HG03280 (cell line): Measurements from ENCODE around the gene ARHGEF28.

Experiments used
- ATAC-seq: cut with Tn5 transposase; IDR thresholded peaks from one replicate; pipeline ENCODE4 v1.9.1; 2021; ENCODE audit warnings: mild to moderate bottlenecking, moderate library complexity; ENCODE audit not compliant: unreplicated experiment

The ARHGEF28 gene

DNA sequence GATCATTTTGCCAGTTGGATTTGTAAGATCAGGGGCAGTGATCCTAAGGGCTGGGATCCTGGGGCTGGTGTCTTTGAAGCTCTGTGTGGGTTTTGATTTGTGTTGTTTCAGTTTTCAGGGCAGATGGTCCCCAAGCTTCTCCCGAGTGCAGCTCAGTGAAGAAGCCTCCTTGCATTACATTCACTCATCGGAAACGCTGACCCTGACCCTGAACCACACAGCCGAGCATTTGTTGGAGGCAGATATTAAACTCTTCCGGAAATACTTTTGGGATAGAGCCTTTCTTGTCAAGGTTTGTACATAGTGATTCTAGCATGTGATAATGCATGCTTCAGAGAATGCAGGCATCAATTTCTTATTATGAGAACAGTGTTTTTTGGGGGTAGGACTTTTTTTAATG, 150.4 kb downstream of the ARHGEF28 start:
- no peak for ATAC-seq

DNA sequence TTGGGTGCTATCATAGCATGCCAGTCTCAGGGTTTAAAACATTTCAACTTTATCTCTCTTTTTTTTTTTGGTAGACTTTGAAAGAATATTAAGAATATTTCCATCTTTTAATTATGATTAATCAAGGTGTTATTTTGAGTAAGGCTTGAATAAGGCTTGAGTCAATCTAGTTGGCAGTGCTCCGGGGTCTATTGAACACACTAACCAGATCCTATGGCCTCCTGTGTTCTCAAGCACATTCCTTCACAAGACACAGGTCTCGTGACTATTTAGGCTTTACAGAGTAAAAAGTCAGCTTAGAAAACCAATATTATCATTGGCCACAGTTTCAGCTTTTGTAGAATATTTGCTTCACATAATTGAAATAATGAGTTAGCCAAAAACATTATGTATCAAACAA, 151.2 kb downstream of the ARHGEF28 start:
- ATAC-seq: no peak

DNA sequence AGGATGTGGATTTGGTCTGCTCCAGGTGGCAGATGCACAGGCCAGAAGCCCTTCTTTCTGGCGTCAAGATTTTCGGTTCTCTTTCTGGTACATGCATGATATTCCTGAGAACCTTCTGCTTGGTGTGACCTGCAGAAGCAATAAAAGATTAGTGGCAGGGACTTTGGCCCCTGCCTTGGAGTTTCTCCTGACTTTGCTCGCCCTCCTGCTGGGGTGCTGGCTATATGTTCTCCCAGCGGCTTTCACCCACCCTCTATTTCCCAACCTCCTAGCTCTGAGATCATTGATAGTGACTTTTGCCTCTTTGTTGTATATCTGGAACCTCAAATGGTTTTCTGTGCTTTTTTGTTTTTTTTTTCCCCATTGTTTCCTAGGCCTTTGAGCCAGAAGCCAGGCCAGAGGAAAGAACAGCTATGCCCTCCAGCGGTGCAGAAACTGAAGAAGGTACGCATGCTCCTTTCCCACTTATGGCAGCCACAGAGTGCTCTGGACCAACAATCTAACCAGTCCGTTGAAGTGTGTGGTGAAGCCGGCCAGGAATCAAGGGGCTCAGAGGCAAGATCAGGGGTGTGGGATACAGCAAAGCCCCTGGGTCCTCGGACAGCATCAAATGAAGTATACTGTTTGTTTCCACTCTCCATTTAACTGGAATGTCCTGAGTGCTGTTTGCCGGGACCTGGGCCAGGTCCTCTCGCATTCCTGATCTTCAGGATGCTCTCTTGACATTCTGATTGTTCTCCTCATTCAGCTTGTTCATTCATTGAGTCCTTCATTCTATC, 154.5 kb downstream of the ARHGEF28 start:
- no peak for ATAC-seq

DNA sequence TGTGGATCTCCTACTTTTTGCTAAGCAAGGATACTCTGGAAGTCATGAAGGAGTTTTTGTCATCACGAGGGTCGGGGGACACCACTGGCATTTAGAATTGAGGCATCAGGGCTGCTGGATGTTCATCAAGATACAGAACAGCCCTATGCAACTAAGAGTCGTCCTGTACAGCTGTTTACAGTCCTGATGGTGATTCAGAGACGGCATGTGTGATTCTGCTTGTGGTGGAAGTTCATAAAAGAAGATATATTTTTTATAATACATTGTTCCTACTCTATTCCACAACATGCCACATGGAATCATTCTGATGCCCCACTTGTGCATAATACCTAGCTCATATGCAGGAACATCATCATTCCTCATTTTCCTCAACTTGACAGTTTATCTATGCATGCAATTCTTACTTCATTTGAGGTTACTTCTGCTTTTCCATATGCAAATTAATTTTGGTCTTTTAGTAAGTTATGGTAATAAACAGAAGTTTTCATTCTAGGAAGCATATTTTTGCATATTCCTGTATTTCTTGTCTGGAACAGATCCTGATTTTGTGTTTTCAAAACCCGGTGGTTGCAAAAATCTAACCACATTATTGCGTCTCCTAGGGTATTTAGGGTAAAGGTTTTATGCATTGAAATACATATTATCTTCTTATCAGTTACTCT, 155.2 kb downstream of the ARHGEF28 start:
- ATAC-seq: no peak

DNA sequence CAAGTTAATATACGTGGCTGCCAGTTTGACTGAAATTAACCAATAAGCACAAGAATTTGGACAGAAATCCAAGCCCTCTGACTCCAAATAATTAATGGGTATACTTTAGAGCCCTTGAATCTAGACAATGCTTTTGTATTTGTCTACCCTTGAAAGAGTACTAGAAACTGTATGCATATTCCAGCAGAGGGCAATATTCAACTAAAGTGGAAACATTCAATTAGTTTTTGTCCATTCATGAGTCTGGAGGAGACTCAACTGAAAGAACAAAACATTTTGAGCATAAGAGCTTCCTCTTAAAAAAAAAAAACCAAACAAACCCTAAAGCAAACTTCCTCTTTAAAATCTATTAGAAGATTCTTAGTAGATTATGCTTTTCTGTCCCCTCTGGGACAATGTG, 157.8 kb downstream of the ARHGEF28 start:
- no peak for ATAC-seq

DNA sequence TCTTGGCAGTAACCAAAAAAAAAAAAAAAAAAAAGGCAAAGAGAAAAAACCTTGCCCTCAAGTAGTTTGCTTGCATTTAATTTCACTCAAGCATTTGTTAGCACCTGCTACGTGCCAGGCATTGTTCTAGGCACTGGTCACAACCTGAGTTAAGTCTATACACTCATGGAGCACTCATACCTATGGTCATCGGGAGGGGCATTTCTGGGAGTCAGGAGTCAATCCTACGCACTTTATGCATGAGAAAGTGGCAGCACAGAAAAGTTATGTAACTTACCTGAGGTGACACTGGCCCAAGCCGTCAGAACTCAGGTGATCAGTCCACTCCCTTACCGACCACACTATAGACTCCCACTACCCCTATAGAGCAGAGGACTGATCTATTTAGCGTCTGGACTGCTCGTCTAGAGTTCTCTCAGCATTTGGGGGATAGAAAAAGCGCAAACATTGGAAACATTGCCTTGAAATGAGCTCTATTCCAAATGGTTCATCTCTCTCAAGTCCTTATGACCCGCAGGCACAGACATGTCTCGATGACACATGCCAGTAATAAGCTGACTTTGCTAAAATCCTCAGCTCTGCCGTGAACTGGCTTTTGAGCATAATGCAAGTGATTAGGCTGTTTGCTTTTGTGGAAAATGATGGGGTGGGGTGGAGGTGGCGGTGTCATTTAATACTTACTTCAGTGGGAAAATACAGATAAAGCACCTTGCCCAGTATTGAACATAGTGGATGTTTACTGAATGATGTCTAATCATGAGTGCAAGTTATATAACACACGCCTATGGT, 160.2 kb downstream of the ARHGEF28 start:
- no peak for ATAC-seq

DNA sequence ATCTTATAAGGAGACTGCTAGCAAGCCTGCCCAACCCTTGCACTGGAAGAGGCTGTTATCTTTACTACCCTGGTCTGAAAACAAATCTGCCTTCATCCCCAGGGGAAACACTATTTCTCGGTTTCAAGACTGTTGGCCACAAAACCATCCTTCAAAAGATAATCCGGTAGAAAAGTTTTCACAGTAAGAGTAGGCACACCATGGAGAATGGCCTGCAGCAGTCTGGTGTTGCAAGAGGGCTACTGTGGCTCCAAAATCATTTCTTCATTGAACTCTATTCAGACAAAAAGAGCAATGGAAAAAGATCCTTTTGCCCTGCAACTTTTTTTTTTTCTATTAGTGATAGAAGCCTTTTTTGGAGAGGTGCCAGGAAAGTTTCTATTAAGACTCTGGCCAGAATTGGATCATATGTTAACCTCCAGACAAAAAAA, 163.9 kb downstream of the ARHGEF28 start:
- no peak for ATAC-seq

DNA sequence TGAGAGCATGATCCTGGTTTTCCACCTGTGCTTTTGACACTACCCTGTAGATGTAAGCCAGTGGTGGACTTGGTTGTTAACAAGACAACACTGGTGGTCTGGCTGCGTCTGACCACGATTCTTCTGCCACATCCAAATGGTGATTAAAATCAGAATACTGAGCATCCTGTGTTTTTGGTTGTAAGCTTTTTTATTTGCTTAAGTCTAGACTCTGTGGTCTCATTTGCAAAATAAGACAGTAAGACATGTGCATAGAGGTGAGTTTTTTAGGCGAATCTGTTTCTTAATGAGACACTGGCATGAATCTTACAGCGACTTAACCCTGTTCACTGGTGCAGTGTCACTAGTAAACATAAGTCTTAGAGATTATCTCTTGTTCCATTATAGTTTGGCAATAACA, 165.4 kb downstream of the ARHGEF28 start:
- no peak for ATAC-seq

DNA sequence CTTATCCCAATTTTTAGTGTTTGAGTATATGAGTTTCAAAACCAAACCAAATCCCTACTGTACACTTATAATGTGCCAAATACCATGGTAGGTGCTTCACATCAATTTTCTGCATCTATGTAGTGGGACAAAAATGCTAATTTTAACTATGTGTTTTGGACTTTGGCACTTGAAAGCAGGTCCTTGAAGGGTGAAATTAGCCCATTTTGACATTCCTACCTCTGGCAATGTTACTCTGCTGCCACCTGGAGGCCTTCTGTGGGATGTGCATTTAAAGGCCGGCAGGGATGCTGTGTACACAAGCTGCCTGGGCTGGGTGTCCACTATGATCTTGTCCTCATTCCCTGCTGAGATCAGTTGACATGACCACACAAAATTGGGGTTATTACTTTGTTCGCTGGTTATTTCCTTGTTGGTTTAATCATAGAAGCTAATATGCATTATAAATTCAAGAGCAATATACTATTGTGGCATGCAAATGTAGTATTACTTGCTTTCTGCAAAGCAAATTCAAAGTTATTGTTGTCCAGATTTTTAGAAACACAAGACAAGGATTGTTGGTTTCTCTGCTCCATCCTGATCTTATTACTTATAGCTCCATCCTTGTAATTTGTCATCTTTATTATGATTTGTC, 166.8 kb downstream of the ARHGEF28 start:
- no peak for ATAC-seq

DNA sequence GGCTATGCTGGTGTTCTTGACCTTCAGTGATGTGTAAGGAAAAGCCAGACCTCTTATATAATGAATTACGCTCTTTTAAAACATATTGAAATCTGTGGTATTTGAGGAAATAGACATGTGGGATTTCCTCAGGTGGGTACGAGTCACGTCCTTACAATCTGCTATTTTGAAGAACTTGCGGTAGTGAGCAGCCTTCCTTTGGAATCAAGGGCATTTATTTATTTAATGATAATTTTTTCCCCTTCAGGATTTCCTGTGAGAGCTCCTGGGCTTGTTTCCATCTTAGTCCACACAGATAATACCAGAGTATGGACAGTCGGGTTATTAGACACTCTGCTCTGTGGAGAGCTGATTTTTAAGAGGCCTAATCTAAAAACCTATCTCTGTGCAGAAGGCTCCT, 167.9 kb downstream of the ARHGEF28 start:
- no peak for ATAC-seq

DNA sequence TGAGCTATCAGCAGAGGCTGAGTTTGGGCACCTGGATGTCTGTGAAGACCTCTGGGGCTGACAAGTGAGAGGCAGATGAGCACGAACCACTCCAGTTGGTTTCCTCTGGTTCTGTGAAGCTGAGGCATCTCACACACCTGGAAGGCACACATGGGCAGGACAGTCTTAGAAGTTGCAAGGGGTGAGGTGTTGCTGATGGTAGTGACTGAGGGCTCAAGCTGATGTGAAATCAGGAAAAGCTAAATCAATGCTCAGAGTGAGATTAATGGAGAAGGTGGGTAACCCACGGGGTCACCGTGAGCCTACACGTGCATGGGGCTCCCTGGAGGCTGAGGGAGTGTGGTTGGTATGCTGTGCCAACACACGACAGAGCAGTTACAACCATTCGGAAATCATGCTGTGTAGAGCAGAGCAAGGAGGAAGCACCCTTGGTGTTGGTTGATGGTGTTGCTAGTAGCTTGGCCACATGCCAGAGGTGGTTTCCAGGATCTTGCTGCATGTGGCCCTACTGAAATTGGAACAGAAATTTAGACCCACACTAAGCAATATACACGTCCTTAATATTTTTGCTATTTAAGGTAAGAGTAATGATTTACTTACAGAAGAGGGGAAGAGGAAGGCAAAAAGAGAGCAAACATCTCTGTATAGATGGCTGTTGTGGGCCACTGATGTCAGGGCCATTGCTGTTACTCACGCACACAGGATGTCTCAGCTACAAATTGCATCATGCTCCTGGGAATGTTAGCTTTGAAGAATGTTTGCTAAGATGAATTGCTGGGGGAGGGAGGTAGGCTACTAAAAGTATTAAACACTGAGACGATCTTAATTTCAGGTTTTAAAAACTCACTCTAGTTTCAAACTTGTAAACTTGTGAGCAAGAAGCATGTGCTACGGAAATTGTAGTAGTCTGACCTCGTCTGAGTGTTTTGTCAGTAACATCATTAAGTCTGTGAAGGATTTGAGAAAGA, 170.5 kb downstream of the ARHGEF28 start:
- ATAC-seq: no peak

DNA sequence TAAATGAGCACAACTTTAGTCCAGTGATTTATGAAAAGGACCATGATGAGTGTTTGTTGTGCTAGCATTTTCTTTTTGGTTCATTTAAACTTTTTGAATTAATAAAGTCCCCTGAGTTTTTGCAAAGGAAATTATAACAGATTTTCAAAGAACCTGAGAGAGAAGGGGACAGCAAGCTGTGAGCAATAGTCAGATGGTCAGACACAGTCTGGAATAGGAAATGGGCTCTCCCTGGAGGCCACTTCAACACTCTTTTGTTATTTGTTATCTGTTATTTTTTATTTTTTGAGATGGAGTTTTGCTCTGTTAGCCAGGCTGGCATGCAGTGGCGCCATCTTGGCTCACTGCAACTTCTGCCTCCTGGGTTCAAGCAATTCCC, 171.1 kb downstream of the ARHGEF28 start:
- ATAC-seq: no peak

DNA sequence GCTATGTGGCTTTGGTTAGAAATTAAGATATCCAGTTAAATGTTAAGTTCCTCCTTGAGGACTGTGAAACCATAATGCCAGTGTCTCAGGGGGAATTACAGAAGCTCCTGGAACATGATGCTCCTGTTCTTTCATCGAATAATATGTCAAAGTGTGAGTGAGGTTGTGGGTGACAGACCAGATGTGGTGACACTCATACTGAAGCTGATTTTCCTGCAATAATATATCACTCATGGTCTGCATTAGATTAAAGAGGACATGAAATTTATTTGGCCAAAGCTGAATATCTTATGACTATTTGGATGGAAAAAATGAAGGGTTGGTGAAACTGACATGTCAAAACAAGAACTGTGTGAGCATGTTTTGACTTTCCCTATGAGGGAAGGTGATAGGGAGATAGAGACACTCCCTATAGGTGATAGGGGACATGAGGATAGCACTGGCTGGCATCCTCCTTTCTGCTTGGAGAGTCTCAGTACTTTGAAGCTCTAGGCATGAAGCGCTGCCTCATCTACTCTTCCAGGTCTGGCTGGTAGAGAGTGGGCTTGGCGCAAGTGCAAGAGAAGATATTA, 173.5 kb downstream of the ARHGEF28 start:
- no peak for ATAC-seq

DNA sequence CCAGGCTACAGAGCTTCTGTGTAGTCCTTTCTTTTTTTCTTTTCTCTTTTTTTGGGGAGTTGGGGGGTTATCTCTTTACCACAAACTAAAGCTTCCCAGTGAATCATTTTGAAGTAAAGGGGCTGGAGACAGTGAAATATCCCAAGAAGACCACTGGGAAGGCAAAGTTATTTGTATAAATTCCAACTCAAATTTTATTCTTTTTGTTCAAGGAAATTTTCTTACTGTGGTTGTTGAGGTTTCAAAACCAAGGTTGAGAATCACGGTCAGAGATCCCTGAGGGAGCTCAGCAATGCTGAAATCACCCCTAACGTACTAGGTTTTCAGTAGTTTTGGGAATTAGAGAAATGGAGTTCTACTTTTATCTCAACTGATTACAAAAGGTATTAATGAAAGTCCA, 175.7 kb downstream of the ARHGEF28 start:
- ATAC-seq: no peak

DNA sequence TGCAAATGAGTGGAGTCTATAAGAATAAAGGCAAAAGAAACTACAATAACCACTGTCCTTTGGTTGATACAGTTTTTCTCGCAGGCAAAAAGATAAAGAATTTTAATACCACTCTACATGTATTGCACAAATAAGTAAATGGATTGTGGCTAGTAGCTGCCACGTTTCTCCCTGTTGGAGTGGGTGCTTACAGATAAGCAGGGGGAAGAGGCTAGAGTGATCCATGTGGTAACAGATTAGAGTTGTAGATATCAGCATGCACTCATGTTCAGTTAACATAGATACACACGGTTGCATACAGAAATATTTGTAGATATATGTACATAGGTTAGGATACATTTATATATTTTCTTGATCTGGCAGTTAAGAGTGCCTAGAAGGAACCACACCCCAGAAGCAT, 179.5 kb downstream of the ARHGEF28 start:
- no peak for ATAC-seq

DNA sequence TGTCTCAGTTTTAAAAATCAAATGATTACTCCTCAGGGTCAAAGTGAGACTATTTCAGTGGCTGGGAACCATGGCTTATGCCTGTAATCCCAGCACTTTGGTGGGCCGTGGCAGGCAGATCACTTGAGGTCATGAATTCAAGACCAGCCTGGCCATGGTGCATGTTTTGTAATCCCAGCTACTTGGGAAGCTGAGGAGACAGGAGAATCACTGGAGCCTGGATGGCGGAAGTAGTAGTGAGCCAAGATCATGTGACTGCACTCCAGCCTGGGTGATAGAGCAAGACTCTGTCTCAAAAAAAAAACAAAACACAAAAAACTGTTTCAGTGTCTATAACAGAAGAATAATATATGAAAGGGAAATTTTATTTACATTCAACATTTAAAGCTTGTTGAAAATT, 182.9 kb downstream of the ARHGEF28 start:
- ATAC-seq: no peak

DNA sequence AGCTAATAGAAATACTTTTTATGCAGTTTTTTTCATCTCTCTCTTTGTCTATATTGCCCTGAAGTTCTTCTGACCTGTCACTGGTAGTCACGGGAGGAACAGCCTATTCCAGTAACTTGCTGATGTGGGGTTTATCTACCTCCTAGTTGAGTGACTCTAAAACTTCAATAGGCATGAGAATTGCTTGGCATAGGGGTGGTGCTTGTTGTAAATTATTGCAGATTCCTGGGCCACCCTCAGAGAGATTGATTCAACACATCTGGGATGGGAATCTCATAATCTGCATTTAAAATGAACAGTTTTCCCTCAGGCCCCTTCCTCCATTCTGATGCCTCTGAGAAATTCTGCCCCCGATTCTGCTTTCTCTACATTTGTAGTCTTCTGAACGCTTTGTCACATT, 184.4 kb downstream of the ARHGEF28 start:
- ATAC-seq: no peak

DNA sequence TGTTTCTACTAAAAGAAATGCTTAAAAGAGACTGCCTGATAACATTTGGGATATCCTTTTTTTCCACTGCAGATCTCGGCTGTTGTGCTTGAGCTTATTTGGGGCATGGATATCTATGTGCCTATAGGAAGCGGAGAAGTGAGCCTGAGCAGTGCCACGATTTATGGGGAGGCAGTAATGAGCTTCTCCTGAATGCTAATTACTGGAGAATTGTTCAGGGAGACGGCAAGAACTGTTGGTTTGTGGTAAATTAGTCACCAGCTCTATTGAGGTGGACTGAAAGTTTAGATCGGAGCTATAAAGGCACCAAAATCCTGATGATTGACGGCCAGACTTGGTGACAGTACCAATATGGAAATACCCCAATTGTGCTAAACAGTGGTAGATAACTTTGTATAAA, 186.5 kb downstream of the ARHGEF28 start:
- ATAC-seq: no peak

DNA sequence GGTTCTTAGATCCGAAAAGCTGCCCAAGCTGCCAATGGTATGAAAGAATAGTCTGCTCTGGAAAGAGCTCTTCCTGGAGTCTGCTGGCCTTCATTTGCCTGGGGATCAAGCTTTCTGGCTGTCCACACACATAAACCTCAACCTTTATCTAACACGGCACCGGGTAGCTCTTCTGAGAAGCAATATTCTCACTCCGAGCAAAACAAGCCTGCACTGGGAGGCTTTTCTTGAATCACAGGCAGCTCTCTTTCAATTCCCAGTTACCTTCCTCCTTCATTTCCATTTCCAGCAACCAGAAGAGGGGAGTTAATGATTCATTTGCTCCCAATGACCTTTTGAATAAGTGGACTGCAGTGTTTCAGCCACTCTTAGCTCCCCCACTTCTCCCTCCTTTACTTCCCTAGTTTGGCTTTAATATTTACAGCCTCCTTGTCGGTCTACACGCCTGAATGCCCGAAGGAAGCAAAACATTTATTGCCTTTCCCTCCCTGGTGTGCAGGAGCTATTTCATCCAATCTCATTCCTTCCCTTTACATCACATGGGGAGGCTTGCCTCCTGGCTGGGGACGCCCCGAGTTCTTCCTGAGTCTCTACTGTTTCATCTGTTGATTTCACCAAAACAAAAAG, 187.1 kb downstream of the ARHGEF28 start:
- no peak for ATAC-seq
